Endothelial cell (in vitro differentiated cells): ENCODE data around the gene ST8SIA1. TPM values are rescaled to one million over a fixed set of nuclear protein-coding genes. Genes with fewer than 3 reads are reported as not detected.

ENCODE experiments used
- DNase-seq: peaks from one replicate; pipeline ENCODE4 v3.0.0; 2021; ENCODE audit warnings: low spot score
- H3K27ac Mint-ChIP-seq: one replicate; pipeline ENCODE4 v1.8.0; 2021; ENCODE audit warnings: mixed read lengths, inconsistent platforms; ENCODE audit not compliant: unreplicated experiment
- H3K27me3 Mint-ChIP-seq: one replicate; pipeline ENCODE4 v1.8.0; 2021; ENCODE audit warnings: mild to moderate bottlenecking, moderate library complexity, mixed read lengths, inconsistent platforms; ENCODE audit not compliant: unreplicated experiment
- H3K36me3 Mint-ChIP-seq: one replicate; pipeline ENCODE4 v1.8.0; 2021; ENCODE audit warnings: mild to moderate bottlenecking, low read depth, mixed read lengths, inconsistent platforms; ENCODE audit not compliant: unreplicated experiment
- H3K4me1 Mint-ChIP-seq: one replicate; pipeline ENCODE4 v1.8.0; 2021; ENCODE audit warnings: mild to moderate bottlenecking, mixed read lengths, inconsistent platforms; ENCODE audit not compliant: unreplicated experiment
- H3K4me3 Mint-ChIP-seq: one replicate; pipeline ENCODE4 v1.8.0; 2021; ENCODE audit warnings: mild to moderate bottlenecking, mixed read lengths, inconsistent platforms; ENCODE audit not compliant: unreplicated experiment
- H3K9me3 Mint-ChIP-seq: one replicate; pipeline ENCODE4 v1.8.0; 2021; ENCODE audit warnings: mixed read lengths, inconsistent platforms; ENCODE audit not compliant: unreplicated experiment
- CTCF ChIP-seq: fragments of 200-600 bp; sonication (generic); IDR thresholded peaks from one replicate; pipeline ENCODE4 v1.5.0; 2021; ENCODE audit warnings: antibody characterized with exemption; ENCODE audit not compliant: unreplicated experiment
- total RNA-seq: library from RNA; stranded (reverse); fragmentation: NEBNext Ultra II Directional; extraction: Animal tissue kit (Norgen Biotek cat#: 25700); gene quantifications from one replicate; pipeline ENCODE4 v1.2.1, GENCODE V29; 2021; ENCODE audit not compliant: unreplicated experiment

The ST8SIA1 gene
- total RNA-seq, 1 donor from 2014 or later: 0.77 TPM

- no peaks in the 10 kb centered on the region for H3K36me3 Mint-ChIP-seq
- TF ChIP-seq CTCF: no peak
- H3K4me3 Mint-ChIP-seq: no peak overlapping the region
- H3K4me1 Mint-ChIP-seq: no peaks in the 10 kb centered on the region
- no peak overlapping the region for H3K27ac Mint-ChIP-seq
- H3K27me3 Mint-ChIP-seq: no peaks in the 10 kb centered on the region
- no peak for DNase-seq
- H3K9me3 Mint-ChIP-seq: no peaks in the 10 kb centered on the region
Observed at GRCh38 chr12:22202847-22203246, 131.7 kb downstream of the ST8SIA1 start.

GRCh38 chr12:22201101-22201500, 133.4 kb downstream of the ST8SIA1 start:
- no peaks in the 10 kb centered on the region for H3K9me3 Mint-ChIP-seq
- no peak overlapping the region for H3K4me3 Mint-ChIP-seq
- DNase-seq: no peak
- H3K27me3 Mint-ChIP-seq: no peaks in the 10 kb centered on the region
- H3K36me3 Mint-ChIP-seq: no peaks in the 10 kb centered on the region
- no peaks in the 10 kb centered on the region for H3K4me1 Mint-ChIP-seq
- no peak for TF ChIP-seq CTCF
- no peak overlapping the region for H3K27ac Mint-ChIP-seq

- DNase-seq: no peak
- no peaks in the 10 kb centered on the region for H3K4me1 Mint-ChIP-seq
- no peak overlapping the region for H3K4me3 Mint-ChIP-seq
- H3K27me3 Mint-ChIP-seq: no peaks in the 10 kb centered on the region
- H3K36me3 Mint-ChIP-seq: no peaks in the 10 kb centered on the region
- no peak overlapping the region for H3K27ac Mint-ChIP-seq
- H3K9me3 Mint-ChIP-seq: no peaks in the 10 kb centered on the region
- no peak for TF ChIP-seq CTCF
Observed at GRCh38 chr12:22196236-22196635, 138.3 kb downstream of the ST8SIA1 start.

GRCh38 chr12:22190969-22191368, 143.5 kb downstream of the ST8SIA1 start:
- no peaks in the 10 kb centered on the region for H3K36me3 Mint-ChIP-seq
- no peaks in the 10 kb centered on the region for H3K27me3 Mint-ChIP-seq
- no peak overlapping the region for H3K4me3 Mint-ChIP-seq
- no peak for TF ChIP-seq CTCF
- no peak for DNase-seq
- no peak overlapping the region for H3K27ac Mint-ChIP-seq
- H3K9me3 Mint-ChIP-seq: no peaks in the 10 kb centered on the region
- H3K4me1 Mint-ChIP-seq: no peaks in the 10 kb centered on the region

GRCh38 chr12:22188431-22188830, 146.1 kb downstream of the ST8SIA1 start:
- Mint-ChIP-seq H3K27ac (no peak overlapping the region), H3K4me3 (no peak overlapping the region)
- TF ChIP-seq CTCF: no peak

More at GRCh38 chr12:22188431-22188830, 146.1 kb downstream of the ST8SIA1 start:
- Mint-ChIP-seq H3K4me1 (no peaks in the 10 kb centered on the region), H3K9me3 (no peaks in the 10 kb centered on the region), H3K27me3 (no peaks in the 10 kb centered on the region), H3K36me3 (no peaks in the 10 kb centered on the region)
- DNase-seq: no peak
